NB4 (cell line): Measurements from ENCODE around the gene GRM8.

Experiments
- MYC ChIP-seq: IDR thresholded peaks from 2 replicates; pipeline ENCODE4 v1.6.1; 2011; ENCODE audit warnings: low read depth, low read length
- POLR2A ChIP-seq: IDR thresholded peaks from 2 replicates; pipeline ENCODE4 v1.6.1; 2011; ENCODE audit warnings: mild to moderate bottlenecking; ENCODE audit not compliant: insufficient read length; ENCODE audit errors: extremely low read depth
- TF ChIP-seq, protein P1 (sequence below): IDR thresholded peaks from one replicate; pipeline ENCODE4 v1.5.1; 2012; ENCODE audit warnings: low read depth, low read length

DNA sequence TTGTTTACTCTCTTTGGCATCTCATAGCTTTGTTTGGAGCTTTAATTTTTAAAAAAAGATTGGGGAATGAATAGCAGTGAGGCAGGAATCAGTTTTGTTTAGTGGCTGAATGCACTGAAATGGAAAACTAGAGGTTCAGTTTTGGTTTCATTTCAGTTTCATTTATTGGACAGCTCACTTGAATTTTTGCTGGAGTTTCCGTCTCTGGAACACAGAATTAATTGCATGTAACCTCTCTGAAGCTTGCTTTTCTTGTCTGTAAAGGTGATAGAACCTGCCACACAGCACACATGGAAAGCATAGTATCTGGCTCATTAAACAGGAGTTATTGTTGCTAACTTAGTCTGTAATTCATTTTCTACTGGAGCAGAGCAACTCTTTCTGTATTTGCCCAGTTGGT lies 7.1 kb downstream of the GRM8 start:
- no peak for TF ChIP-seq POLR2A
- TF ChIP-seq, protein P1, sequence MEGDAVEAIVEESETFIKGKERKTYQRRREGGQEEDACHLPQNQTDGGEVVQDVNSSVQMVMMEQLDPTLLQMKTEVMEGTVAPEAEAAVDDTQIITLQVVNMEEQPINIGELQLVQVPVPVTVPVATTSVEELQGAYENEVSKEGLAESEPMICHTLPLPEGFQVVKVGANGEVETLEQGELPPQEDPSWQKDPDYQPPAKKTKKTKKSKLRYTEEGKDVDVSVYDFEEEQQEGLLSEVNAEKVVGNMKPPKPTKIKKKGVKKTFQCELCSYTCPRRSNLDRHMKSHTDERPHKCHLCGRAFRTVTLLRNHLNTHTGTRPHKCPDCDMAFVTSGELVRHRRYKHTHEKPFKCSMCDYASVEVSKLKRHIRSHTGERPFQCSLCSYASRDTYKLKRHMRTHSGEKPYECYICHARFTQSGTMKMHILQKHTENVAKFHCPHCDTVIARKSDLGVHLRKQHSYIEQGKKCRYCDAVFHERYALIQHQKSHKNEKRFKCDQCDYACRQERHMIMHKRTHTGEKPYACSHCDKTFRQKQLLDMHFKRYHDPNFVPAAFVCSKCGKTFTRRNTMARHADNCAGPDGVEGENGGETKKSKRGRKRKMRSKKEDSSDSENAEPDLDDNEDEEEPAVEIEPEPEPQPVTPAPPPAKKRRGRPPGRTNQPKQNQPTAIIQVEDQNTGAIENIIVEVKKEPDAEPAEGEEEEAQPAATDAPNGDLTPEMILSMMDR = no peak
- no peak for TF ChIP-seq MYC
